Astrocyte of the cerebellum (primary cell): ENCODE results near the gene FRMD4A.

ENCODE experiments used
- DNase-seq: peaks from one replicate; pipeline ENCODE4 v3.0.0-alpha.2; 2011; ENCODE audit warnings: low read depth
- H3K4me3 ChIP-seq: 2 replicates; pipeline ENCODE4 v1.5.1; 2011; ENCODE audit warnings: mild to moderate bottlenecking, low read depth, low read length, moderate library complexity
- in situ Hi-C: cut with HindIII; loops from 2 replicates; pipeline ENCODE4 v1.10.0; 2017; ENCODE audit warnings: low sequenced_read_pairs
- TF ChIP-seq, protein P1 (sequence below): IDR thresholded peaks from 2 replicates; pipeline ENCODE4 v1.5.1; 2012; ENCODE audit warnings: low read length, low read depth, moderate library complexity, mild to moderate bottlenecking; ENCODE audit errors: missing control alignments

Gene FRMD4A

DNA sequence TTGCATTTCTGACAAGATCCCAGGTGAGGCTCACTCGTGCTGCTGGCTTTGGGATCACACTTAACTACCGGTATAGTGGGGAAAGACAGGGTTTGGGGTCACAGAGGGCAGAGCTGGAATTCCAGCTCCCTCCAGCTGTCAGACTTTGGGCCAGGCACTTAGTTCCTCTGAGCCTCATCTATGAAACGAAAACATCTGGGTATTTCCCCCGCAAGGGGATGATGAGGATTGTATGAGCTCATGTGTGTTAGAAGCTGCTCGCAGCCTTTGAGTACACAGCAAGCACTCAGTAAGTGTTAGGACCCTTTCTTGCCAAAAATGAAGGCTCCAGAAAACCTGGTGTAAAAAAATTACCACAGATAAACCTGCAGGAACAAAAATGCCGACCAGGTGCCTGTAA is 677.9 kb downstream of the FRMD4A start:
- in situ Hi-C loops: no loop called here
- no peak for DNase-seq
- H3K4me3 ChIP-seq: no peak overlapping the region
- TF ChIP-seq, protein P1, sequence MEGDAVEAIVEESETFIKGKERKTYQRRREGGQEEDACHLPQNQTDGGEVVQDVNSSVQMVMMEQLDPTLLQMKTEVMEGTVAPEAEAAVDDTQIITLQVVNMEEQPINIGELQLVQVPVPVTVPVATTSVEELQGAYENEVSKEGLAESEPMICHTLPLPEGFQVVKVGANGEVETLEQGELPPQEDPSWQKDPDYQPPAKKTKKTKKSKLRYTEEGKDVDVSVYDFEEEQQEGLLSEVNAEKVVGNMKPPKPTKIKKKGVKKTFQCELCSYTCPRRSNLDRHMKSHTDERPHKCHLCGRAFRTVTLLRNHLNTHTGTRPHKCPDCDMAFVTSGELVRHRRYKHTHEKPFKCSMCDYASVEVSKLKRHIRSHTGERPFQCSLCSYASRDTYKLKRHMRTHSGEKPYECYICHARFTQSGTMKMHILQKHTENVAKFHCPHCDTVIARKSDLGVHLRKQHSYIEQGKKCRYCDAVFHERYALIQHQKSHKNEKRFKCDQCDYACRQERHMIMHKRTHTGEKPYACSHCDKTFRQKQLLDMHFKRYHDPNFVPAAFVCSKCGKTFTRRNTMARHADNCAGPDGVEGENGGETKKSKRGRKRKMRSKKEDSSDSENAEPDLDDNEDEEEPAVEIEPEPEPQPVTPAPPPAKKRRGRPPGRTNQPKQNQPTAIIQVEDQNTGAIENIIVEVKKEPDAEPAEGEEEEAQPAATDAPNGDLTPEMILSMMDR: no peak

DNA sequence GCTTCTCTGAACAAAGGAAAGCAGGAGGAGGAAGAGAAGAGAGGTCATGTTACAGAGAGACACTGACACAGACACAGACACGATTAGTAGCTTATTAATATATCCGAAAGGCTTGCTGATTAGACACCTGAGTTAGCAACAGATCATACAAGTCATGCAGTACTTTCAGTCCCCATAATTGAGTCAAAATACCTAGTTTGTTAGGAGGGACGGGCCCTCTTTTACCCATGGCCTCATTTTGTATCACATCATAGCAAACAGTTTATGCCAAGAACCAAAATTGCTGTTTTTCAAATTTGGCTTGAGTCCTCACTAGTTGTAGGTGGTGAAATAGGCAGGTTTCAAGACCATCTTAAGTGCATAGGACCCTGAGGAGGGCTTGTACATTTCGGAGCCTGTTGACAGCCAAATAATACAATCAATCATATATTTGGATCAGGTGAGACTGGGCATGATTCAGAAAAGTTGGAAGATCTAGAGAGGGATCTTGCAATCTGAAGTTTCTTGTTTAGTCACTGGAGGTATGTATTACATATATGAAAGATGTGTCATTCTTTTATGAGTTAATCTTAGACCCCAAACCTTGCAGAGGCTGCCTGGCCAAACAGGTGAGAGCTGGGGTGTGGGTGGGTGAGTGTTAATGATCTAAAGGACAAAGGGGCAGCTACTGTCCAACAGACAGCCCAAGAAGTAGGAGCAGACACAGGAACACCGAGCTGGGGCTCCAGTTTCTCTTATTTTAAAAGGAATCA is 678.6 kb downstream of the FRMD4A start:
- DNase-seq: no peak
- in situ Hi-C loops: no loop called here
- H3K4me3 ChIP-seq: no peak overlapping the region
- TF ChIP-seq, protein P1: no peak

DNA sequence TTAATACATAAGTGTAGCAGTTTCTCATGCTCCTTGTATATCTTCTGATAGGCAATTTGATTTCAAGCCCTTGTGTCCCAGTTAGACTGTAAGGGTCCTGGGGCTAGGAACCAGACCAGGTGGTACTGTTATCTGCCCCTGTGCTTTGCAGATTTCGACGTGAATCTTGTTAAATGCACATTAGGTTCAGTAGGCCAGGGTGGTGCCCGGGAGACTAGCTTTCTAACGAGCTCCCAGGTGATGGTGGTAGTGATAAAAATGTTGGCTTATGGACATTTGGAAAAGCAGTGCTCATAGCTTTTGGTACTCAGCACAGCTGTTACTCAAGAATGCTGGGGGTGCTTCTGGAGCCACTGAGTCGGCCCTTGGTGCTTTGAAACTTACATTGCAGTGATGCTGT is 679.8 kb downstream of the FRMD4A start:
- in situ Hi-C loops: no loop called here
- TF ChIP-seq, protein P1: no peak
- no peak for DNase-seq
- H3K4me3 ChIP-seq: no peak overlapping the region

DNA sequence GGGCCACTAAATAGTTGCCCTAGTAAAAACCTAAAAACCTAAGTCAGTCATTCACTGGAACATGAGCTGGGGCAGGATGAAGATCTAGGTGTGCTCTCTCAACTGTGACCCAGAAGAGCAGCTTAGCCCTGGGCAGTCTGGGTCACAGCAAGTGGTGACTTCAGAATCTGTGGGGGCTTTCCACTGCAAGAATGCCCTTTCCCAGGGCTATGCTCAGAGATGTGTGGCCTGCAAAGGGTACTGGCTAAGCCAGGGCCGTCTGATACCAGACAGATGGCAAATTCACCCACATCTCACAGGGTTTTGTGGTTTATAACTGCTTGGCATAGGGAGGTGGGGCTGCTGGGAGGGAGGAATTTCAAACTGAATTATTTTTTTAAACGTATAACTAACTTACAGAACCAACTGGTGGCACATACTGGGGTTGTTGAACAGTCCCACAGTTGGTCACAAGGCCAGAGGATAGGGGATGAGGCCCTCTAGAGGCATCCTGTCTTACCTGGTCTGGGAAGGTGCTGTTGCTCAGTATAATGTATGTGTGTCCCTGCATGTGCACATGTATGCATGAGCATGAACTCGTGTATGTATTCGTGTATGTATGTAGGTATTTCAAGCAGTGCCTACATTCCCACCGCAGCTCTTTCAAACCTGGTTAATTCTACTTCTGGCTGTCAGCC is 680.7 kb downstream of the FRMD4A start:
- in situ Hi-C loops: no loop called here
- TF ChIP-seq, protein P1: no peak
- H3K4me3 ChIP-seq: no peak overlapping the region
- DNase-seq: no peak

DNA sequence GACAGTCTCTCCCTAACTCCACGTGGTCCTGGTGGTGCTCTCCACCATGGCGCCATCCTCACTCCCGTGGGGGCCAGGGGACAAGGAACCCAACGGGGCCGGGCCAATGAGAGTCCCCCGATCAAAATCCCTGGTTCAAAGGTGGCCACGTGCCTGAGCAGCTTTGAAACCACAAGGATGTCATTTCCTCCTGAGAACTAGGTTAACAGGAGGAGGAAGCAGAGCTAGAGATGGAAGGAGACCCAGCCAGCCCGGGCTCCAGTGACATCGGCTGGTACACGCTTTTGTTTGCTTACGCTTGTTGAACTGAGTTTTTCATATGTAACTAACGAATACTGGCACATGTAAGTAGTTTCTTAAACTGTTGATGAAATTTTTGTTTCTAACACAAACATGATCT is 682.3 kb downstream of the FRMD4A start:
- in situ Hi-C loops: no loop called here

DNA sequence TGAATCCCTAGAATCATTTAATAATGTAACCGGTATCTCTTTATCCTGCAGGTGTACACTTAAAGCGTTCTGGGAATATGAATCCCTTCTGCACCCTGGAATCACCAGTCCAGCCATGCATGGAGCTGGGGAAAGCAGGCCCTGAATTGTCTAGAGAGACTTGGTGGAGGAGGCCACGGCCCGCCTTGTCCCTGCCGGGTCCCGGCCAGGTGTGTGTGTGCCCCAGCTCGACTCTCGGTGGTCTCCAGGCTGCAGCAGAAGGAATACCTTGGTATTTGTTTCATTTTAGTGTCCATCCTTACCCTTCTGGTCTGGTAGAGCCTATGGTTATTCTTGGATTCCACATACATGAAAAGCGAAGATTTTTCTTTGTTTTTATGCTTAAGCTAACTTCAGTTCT is 685.9 kb downstream of the FRMD4A start:
- DNase-seq: no peak
- H3K4me3 ChIP-seq: no peak overlapping the region
- in situ Hi-C loops: no loop called here
- TF ChIP-seq, protein P1: no peak

More for the DNA sequence above, 682.3 kb downstream of the FRMD4A start:
- TF ChIP-seq, protein P1: no peak
- DNase-seq: no peak
- no peak overlapping the region for H3K4me3 ChIP-seq
